GM13976 (cell line): ENCODE data around the gene HSP90B1.
A peak's percentile ranks its signal among the peaks of the same experiment; 100 is the strongest.

ENCODE experiments used
- DNase-seq: peaks from one replicate; pipeline ENCODE4 v3.0.0; 2012; ENCODE audit warnings: low spot score
- CTCF ChIP-seq: IDR thresholded peaks from 2 replicates; pipeline ENCODE4 v1.5.1; 2012; ENCODE audit warnings: borderline replicate concordance, mild to moderate bottlenecking; ENCODE audit not compliant: insufficient read depth; ENCODE audit errors: extremely low read depth, missing control alignments, control extremely low read depth
- in situ Hi-C: fragments of 300-500 bp; cut with MboI; formaldehyde crosslinking; loops from one replicate; pipeline ENCODE4 v1.12.0; 2022; ENCODE audit warnings: low sequenced_read_pairs, mixed read lengths, inconsistent platforms; ENCODE audit not compliant: unreplicated experiment

Gene HSP90B1

DNA sequence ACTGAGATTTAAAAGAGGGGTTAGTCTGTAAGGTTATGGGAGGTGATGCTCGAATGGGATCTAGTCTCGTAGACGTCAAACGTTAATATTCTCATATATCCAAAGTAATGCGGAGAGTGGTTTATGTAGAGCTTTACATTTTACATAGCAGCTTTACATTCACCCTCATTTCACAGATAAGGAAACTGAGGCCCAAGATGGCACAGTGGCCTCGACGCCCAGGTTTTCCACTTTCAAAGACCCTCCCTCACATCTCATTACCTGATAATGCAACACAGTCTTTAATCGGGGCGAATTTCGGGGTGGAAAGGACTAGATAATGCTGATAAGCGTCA lies 35.0 kb downstream of the HSP90B1 start:
- no peak for TF ChIP-seq CTCF
- no peak for DNase-seq
- in situ Hi-C loops = no loop called here

DNA sequence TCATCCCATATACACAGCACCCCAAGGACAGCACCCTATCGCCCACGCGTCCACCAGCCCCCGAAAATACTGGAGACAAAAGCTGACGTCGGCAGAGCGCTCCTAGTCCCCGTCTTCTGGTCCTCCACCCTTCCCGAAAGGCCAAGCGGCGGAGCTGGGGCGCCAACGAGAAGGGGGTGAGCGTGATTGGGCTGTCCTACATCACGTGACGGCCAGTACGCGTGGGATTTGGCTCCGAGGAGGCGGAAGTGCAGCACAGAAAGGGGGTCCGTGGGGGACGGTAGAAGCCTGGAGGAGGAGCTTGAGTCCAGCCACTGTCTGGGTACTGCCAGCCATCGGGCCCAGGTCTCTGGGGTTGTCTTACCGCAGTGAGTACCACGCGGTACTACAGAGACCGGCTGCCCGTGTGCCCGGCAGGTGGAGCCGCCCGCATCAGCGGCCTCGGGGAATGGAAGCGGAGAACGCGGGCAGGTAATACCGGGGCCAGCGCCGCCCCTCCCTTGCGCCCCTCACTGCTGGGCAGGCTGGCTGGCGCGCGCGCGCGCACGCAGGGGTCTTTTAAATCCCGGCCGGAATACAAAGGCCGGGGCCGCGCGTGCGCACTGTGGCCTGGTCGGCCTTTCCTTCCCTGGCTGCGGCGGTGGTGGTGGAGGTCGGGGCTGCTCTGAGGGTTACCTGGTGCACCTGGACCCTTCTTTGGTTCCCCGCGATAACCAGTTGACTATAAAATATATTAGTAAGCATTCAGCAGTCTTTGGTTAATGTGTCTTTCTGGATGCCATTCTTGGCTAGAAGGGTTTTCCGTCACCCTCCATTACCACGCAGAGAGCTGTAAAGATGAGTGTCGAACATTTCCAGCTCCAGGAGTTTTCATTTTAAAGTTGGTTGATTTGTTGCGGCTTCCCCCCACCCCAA lies 35.6 kb downstream of the HSP90B1 start, which contains the start of gene TDG:
Gene TDG (plus strand): TSS at position 283 of the 915 bp plus-strand sequence. CDS start 166 bp downstream, at position 449.
- peak; percentile 95 for DNase-seq
- in situ Hi-C loops = no loop called here
- no peak for TF ChIP-seq CTCF

DNA sequence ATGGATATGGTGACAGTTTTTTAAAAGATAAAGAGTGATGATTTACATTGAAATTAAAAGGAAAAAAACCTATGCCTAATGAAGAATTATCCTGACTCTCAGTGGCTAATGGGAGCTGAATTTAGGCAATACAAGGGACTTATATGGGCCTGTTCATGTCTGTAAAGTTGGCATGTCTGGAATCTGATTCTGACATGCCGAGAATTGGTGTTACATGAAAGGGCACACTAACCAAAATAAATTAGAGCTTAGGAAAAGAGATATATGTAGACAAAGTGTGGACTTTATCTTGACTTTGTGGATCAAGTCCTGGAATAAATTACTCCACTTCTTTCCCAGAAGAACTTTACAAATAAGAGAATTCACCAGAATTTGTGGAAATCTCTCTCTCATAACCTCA lies 36.5 kb downstream of the HSP90B1 start:
- no peak for DNase-seq
- no peak for TF ChIP-seq CTCF
- in situ Hi-C loops = no loop called here

- no peak for TF ChIP-seq CTCF
- in situ Hi-C loops = no loop called here
- DNase-seq = no peak
Measured at GRCh38 chr12:103969391-103969790, 39.2 kb downstream of the HSP90B1 start.

- DNase-seq = no peak
- TF ChIP-seq CTCF = no peak
- in situ Hi-C loops = no loop called here
Measured at GRCh38 chr12:103973909-103974308, 43.7 kb downstream of the HSP90B1 start.

DNA sequence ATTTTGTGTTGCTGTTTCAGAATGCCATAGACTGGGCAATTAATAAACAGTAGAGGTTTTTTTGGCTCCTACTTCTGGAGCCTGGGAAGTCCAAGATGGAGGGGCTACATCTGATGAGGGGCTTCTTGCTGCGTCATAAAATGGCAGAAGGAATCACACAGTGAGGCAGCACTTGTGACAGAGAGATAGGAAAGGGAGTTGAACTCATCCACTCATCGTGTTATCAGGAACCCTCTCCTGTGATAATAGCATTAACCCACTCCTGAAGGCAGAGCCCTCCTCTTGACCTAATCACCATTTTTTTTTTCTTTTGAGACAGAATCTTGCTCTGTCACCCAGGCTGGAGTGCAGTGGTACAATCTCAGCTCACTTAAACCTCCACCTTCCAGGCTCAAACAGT lies 45.2 kb downstream of the HSP90B1 start:
- DNase-seq = no peak
- in situ Hi-C loops = no loop called here
- TF ChIP-seq CTCF = no peak
